HG03159 (cell line): ENCODE measurements around the gene GBF1.
"Not testable (repeated sequence)": the region's sequence is repeated elsewhere in the genome, so short reads cannot be mapped to it uniquely, and the experiment has no call there.

Source experiments
- ATAC-seq: cut with Tn5 transposase; IDR thresholded peaks from one replicate; pipeline ENCODE4 v1.9.1; 2021; ENCODE audit warnings: mild to moderate bottlenecking, moderate library complexity; ENCODE audit not compliant: unreplicated experiment

Gene GBF1, protein sequence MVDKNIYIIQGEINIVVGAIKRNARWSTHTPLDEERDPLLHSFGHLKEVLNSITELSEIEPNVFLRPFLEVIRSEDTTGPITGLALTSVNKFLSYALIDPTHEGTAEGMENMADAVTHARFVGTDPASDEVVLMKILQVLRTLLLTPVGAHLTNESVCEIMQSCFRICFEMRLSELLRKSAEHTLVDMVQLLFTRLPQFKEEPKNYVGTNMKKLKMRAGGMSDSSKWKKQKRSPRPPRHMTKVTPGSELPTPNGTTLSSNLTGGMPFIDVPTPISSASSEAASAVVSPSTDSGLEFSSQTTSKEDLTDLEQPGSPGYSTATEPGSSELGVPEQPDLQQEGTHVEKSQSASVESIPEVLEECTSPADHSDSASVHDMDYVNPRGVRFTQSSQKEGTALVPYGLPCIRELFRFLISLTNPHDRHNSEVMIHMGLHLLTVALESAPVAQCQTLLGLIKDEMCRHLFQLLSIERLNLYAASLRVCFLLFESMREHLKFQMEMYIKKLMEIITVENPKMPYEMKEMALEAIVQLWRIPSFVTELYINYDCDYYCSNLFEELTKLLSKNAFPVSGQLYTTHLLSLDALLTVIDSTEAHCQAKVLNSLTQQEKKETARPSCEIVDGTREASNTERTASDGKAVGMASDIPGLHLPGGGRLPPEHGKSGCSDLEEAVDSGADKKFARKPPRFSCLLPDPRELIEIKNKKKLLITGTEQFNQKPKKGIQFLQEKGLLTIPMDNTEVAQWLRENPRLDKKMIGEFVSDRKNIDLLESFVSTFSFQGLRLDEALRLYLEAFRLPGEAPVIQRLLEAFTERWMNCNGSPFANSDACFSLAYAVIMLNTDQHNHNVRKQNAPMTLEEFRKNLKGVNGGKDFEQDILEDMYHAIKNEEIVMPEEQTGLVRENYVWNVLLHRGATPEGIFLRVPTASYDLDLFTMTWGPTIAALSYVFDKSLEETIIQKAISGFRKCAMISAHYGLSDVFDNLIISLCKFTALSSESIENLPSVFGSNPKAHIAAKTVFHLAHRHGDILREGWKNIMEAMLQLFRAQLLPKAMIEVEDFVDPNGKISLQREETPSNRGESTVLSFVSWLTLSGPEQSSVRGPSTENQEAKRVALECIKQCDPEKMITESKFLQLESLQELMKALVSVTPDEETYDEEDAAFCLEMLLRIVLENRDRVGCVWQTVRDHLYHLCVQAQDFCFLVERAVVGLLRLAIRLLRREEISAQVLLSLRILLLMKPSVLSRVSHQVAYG (N-terminal part only)

DNA sequence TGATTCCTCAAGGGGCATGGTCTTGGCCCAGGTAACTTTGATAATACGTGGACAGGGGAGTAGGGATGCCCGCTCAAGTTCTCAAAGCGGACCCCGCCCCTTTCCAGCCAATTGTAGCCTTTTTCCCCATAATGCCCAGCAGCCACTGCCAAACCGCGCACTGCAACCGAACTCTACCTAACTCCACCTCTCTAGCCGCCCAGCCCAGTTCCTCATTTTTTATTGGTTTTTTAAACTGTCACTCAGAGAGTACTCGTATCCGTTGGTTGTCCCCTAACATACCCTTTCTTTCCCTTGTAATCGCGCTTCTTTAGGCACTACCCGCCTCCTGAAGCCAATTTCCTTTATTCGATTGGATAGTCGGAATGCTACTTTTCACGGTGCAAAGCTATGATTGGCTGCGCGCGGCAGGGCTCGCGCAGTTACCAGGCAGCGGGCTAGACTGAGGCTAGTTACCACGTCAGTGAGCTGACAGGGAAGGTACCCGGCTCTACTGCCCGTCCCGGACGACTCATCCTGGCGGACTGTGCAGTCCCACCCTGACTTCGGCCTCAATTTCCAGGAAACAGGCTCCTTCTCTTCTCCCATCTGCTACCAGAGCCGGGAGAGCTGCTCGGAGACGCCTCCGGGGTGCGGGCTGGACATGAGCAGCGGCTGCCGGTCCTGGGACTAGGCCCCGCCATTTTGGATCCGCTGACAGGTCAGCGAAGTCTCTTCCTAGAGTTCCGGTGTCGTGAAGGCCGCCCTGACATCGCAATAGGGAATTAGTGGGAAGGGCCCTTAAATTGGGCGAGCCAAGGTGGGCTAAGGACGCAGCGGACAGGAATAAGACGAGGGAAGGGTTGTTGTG is at the start of gene GBF1:
Gene GBF1 (plus strand): TSS at position 451 of the 850 bp plus-strand sequence. CDS start 13,407 bp downstream, outside the sequence.
- ATAC-seq: peak; percentile 84

DNA sequence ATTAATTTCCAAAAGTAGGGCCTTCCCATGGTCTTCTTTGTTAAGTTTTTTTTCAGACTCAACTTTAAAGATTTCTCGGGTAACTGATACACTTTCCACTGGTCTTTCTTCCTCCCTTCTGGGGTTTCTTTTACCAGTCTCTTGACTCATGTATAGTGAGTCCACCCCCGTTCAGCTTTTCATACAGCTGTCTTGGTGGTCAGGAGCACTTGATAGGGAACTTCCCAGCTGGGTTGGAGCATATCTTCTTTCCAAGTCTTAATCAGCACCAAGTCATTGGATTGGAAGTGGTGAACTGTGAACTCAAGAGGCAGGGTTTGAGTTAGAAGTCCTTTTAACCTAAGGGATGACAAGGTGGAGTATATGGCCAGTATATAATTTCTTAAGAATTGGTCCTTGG is 48.4 kb upstream of the GBF1 start:
- ATAC-seq: no peak

DNA sequence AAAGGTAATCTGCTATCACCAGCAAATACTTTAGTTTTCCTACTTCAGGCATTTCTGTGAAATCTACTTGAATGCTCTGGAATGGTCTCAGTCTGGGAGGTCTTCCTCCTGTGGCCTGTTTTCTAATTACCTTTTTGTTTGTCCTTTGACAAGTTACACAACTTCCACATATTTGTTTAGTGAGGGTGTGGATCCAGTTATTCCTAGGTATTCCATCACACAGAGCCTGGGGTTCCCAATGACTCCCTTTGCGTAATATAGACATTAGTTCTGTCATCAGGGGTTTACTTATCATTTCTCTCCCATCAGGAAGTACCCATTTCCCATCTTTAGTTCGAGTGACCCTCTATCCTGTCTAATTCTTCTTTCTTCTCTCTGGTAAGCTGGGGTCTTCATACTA is 47.3 kb upstream of the GBF1 start:
- no peak for ATAC-seq

DNA sequence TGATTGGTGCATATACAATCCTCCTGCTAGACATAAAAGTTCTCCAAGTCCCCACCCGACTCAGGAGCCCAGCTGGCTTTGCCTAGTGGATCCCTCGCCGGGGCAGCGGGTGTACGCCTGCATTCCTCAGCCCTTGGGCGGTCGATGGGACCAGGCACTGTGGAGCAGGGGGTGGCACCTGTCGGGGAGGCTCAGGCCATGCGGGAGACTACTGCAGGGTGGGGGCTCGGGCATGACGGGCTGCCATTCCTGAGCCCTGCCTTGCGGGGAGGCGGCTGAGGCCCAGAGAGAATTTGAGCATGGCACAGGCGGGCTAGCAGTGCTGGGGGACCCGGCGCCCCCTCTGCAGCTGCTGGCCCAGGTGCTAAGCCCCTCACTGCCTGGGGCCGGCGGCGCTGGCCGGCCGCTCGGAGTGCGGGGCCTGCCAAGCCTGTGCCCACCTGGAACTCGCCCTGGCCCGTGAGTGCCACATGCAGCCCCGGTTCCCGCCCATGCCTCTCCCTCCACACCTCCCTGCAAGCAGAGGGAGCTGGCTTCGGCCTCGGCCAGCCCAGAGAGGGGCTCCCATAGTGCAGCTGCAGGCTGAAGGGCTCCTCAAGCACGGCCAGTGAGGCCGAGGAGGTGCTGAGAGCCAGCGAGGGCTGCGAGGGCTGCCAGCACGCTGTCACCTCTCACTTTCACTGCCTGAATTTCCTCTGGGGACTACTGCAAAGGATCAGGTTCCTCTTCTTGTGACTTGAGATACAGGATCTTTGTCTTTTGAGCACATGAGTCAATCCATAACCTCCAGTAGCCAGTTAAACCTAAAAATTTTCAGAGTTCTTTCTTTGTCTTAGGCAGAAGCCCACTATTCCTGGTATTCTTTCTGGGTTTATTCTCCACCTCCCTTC is 44.3 kb upstream of the GBF1 start:
- ATAC-seq: no peak

DNA sequence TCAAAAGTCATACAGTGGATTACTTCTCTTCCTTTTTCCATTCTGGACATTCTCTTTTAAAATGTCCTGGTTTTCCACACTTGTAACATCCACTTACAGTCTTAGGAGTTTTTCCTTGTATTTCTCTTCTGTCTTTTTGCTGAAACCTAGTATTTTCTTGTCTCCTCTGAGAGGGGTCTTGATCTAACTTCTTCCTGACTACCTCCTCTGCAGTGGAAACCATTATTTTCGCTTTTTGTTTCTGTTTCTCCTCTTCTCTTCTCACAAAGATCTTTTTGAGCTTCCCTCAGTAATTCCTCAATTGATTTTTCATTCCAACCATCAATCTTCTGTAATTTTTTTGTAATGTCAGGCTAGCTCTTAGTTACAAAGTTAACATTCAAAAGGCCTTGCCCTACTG is 42.9 kb upstream of the GBF1 start:
- ATAC-seq: no peak

DNA sequence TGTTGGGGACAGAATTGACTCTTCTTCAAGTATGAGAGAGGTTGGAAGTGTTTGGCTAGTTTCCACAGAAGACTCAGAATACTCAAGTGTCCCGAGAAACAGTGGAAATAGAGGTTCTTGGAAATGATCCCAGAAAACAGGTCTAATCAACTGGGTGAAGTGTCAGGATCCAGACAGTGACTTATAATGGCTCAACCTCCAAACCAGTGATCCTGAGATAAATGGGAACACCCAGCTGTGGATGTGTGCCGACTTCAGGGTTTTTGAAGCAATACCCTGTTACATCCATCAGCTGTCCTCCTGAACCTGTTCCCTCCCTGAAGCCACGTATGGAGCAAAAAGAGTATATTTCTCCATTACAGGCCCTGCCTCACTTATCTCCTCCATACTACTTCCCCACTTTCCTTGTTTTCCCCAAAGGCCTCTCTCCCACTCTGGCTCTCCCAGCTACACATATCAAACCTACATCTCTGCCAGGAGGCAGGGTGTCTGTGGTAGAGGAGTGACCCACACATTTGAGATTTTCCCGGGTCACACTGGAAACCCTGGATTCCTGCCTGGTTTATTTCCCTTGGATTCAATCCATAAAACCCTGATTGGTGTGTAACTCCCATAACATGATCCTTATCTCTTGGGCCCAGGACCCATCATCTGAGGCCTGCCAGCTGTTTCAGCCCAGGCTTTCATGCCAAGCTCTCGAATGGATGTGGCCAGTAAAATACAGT is 36.9 kb upstream of the GBF1 start:
- ATAC-seq: no peak

DNA sequence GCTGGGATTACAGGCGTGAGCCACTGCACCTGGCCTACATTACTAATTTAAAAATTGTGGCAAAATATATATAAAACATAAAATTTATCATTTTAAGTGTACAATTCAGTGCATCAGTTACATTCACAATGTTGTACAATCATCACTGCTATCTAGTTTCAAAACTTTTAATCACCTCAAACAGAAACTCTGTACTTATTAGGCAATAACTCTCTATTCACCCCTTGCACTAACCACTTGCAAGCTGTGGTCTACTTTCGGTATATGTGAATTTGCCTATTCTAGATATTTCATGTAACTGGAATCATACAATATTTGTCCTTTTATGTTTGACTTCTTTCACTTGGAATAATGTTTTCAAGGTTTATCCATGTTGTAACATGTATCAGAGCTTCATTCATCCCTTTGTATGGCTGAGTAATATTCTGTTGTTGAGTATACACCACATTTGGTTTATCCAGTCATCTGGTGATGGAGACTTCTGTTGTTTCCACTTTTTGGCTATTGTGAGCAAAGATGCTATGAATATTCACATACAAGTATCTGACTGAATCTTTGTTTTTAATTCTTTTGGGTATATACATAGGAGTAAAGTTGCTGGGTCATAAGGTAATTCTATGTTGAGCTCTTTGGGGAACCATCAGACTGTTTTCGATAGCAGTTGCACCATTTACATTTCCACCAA is 33.6 kb upstream of the GBF1 start:
- no peak for ATAC-seq

DNA sequence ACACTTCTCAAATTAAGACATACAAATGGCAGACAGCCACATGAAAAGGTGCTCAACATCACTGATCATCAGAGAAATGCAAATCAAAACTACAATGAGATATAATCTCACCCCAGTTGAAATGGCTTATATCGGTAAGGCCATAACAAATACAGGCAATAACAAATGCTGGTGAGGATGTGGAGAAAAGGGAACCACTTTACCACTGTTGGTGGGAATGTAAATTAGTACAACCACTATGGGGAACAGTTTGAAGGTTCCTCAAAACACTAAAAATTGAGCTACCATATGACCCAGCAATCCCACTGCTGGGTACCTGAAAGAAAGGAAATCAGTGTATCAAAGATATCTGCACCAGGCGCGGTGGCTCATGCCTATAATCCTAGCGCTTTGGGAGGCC is 31.7 kb upstream of the GBF1 start:
- ATAC-seq: not testable (repeated sequence)

DNA sequence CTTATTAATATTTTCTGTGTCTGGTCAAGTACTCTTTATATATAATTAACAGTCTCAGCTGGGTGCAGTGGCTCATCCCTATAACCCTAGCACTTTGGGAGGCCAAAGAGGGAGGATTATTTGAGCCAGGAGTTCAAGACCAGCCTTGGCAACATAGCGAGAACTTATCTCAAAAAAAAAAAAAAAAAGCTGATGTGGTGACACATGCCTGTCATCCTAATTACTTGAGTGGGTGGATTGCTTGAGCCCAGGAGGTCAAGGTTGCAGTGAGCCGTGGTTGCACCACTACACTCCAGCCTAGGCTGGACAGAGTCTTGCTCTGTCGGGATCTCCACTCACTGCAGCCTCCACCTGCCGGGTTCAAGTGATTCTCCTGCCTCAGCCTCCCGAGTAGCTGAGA is 26.0 kb upstream of the GBF1 start:
- no peak for ATAC-seq

DNA sequence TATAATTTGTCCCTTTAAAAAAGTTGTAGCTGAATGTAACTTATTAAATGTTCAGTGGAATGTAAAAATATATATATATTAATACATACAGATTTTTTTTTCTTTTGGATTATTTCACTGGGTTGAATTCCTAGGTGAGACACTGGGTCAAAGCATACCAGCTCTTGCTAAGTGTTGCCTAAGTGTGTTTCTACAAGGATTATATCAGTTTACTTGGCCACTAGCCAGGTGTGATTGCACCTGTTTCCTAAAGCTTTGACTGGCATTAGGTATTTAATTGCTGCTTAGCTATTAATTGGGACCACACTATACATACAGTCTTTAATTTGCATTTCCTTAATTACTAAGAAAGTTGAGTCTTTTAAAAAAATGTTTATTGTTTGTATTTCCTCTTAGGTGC is 24.7 kb upstream of the GBF1 start:
- ATAC-seq: no peak

DNA sequence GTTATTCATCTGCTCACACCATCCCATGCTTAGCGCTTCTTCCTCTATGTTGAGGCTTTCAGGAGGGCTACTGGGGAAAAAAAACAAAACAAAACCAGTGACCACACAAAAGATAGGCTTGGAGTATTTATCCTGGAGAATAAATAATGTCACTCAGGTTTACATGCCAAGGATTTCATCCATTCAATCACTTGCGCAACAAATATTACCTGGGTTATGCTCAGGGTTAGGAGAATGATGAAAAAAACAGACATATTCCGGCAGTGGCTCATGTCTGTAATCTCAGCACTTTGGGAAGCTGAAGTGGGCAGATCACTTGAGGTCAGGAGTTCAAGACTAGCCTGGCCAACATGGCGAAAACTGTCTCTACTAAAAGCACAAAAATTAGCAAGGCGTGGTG is 22.5 kb upstream of the GBF1 start:
- no peak for ATAC-seq

DNA sequence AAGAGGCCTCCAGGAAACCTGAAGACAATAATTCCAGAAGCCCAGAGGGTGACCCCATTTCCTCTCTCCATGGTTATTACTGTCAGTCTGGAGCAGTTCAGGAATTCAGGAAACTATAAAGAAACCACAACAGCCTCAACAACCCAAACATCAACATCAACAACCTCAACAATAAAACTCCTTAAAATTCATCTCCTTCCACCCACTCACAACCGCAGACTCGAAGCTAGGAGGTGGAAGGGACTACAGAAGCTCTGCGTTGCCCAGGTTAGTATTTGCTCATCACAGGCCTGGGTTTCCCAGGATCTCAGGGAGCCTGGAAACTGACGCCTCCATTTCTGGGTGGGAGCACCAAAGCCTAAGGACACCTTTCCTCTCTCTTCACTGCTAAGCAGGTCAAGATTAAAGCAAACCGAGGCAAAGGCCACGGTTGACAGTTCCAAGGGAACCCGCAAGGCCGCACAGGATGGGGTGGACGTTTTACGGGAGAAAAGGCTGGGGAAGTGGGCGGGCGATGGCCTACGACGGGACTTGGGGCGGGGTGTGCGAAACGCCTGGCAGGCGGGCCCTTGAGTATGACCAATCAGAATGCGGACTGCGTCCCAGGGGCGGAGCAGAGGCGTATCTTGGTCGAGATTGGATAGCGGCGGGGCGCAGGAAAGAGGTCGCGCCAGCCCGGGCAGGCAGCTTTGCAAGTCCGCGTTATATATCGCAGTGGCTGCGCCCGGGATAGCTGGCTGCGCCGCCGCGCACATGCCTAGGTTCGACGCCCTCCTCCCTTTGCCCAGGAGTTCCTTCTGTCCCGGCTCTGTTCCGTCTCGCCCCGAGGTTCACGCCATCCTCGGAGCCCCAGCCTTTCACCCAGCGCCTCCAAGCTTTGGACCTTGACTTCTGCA is 19.4 kb upstream of the GBF1 start, which contains the start of gene ELOVL3:
Gene ELOVL3 (plus strand): TSS at position 654 of the 896 bp plus-strand sequence. CDS start 250 bp downstream, outside the sequence.
- ATAC-seq: peak; percentile 91

DNA sequence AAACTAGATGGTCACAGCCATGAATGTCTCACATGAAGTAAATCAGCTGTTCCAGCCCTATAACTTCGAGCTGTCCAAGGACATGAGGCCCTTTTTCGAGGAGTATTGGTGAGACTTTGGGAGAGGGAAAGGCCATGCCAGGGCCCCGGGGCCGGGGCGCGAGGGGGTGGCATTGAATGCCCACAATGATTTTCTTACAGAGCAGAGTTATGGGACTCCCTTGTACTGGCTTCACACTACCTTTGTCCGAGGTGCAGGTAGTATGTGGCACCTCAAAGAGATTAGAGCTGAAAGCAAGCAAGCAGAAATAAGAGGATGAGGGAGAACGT is 18.8 kb upstream of the GBF1 start:
- ATAC-seq: no peak

DNA sequence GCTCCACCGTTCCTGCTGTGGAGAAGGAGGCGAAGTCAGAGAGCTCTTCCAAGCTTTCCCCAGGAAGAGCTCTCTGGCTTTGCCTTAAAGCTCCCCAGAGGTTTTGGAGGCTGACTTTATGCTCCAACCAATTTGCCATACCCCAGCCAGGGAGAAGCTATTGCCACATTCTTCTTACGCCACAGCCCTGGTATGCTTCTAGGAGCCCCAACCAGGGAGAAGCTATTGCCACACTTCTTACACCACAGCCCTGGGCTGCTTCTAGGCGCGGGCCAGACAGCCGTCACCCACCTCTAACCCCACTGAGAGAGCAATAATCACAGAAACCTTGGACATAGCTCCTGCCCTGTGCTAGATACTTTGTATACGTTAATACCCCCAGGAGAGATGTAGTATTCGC is 18.3 kb upstream of the GBF1 start:
- no peak for ATAC-seq

DNA sequence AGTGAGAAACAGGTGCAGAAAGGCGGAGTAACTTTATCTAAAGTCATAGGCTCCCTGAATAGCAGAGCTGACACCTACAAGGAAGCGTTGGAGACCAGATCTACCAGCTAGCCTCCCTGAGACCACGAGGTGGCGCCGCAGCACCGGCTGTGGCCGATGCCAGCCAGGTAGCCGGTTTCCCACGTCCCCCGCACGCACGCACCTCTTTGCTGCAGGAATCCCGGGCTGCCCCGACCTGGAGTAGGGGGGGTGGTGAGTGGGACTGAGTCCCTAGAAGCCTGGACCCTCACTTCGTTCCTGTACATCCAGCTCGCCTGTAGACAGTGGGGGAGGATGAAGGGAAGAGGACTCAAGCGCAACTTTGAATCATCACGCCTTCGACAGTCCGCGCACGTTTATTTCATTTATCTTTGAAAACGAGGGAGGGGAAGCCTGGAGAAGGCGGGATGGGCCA is 15.5 kb upstream of the GBF1 start:
- ATAC-seq: no peak

DNA sequence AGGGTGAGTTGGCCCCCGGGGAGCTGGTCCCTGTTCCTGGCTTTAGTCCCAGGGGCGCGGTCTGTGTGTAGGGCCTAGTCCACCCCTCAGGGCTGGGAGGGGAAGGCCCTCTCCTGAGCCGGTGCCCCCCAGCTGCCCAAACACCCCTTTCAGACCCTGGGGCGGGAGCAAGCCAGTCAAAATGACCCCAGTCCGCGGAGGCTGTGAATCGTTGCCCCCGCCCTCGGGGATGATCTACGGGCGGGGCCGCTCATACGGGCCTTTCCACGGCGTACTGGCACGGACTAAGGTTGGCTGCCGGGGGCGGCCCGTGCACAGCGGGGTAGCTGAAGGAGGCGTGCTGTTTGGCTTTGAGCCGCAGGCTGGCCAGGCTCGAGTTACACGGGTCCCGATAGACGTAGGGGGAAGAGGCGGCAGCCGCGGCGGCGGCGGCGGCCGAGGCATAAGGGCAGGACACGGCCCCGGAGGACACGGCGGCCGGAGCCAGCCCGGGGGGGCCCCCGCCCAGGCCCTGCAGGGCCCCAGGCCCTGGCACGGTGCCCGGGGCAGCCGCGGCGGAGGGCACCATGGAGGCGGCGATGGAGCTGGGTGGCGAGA is 15.0 kb upstream of the GBF1 start:
- no peak for ATAC-seq
